T-helper 2 cell (primary cell): ENCODE results near the gene PLCB1.

Source experiments
- DNase-seq, 5 experiments: peaks; one replicate each; pipeline versions ENCODE4 v3.0.0 to v3.0.0-alpha.2; 2012 to 2022

The PLCB1 gene

DNA sequence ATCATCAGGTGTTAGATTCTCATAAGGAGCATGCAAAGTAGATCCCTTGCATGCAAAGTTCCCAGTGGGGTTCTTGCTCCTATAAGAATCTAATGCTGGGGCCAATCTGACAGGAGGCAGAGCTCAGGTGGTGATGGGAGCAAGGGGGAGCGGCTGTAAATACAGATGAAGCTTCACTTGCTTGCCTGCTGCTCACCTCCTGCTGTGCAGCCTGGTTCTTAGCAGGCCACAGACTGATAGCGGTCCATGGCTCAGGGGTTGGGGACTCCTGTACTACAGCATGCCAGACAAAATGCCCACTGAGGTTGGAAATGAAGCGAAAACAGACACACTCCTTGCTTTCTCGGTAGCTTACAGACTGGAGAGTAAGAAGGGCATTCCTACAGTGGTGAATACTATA is 386.8 kb downstream of the PLCB1 start:
- DNase-seq, result no peak

DNA sequence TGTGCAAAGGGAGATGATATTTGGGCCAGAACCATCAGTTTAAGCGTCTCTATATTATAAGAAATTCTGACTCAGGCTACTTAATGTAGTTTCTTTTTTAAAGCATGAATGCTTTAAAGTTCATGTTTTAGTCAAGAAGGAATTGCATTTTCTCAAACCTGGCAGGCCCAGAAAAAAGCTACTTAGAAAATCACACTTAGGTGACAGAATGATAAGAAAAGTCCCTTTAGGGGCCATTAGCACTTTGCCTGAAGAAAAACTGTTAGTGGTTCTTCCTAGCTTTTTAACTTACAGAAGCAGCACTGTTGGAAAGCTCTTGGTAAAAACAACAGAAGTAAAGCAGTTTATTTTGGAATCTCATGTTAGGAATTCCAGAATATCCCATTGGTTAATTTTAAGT is 387.8 kb downstream of the PLCB1 start:
- no peak for DNase-seq

DNA sequence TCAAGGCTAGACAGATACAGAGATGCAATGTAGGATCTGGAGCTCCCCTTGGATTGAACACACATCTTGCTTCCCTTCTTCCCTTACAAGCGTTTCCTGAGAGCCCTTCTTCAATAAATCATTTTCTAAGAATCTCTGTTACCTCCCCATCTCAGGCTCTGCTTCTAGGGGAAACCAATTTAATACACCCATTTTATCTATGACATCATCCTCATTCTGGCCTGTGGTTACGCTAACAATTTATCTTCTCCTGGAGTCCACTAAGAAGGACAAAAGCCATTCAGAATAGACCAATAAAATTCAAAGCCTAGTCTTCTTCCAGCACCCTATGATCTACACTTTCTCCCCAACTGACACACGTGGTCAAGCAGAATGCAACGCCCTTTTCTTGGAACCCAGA is 390.1 kb downstream of the PLCB1 start:
- DNase-seq, result no peak

DNA sequence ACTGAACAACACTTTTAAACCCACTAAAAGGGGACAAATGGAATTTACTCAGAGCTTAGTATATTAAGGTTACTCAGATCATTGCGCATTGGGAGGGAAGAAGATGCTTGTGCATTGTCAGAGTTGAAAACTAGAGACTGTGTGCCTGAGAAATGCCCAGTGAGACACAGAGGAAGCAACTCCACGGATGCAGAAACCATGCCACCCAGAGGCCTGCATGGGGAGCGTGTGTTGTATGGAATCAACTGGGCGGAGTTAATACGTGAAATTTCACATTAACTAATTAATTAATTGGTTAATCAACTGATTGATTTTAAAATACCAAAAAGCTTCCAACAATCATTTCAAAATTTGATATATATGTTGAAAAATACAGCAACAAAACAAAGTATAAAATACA is 391.6 kb downstream of the PLCB1 start:
- no peak for DNase-seq

DNA sequence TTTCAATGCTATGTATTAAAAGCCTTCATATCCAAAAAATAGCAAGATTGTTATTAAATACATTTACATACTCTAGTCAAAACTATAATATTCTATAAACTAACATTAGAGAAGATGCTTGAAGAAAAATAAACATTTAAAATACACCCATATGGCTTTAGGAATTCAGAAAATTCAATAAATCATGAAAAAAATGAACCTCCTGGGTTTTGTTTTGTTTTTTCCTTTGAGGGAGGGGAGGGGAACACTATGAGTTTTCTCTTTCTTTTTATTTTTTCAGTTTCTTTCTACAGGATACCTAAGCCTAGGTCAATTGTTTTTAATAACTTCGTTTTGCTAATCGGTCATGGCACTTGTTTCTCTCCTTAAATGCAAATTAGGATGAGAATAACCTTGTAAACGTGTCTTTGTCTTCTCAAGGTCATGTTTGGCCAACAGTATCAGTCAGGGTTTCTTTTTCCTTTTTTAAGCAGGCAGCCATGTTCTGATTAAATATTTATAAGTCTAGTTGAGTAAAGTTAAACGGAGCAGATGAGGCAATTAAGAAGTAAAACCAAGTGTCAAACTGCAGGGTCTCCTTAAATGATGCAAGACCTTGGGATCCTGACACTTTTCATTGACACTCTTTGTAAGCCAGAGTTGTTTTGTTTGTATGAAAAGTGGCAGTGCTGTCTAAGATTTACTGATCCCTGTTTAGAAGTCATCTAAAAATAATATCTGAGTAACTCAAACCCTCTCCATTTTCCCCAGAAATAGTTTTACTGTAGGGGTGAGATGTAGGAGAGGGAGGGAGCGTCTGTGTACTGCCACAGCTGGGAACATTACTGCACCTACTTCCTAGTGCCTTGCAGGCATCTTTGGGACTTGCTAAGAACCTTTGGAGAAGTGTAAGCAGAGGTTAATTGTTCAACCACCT is 392.3 kb downstream of the PLCB1 start:
- DNase-seq, result no peak

DNA sequence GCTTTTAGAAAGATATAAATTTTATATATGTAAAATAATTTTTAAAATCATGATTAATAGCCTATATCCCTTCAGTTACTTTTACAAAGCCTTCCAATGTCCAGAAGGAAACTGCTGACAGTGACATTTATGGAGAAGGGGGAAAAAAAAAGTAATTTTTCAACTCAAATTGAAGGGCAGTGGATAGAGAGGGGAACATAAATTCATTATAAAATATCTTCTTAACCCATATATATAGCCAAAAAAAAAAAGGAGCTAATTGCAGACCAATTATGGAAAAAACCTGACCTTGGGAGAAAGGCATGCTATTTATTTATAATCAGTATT is 392.9 kb downstream of the PLCB1 start:
- no peak for DNase-seq

DNA sequence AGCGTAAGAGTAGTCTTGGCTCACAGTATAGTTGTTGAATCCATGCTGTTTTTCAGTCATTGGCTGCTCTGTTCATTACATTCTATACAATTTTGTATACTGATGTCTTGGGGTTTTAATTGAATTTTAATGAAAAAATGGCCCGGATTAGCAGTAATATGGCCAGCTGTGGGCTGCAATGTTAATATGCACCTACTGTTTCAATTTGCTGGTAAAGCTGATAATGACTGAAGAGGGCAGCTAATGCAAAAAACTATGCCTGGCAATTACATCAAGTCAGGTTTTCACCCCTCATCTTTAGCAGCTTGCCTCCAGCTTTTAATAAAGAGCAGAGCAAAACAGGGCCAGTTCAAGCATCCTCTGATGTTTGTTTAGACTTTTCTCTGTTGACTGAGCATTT is 394.5 kb downstream of the PLCB1 start:
- no peak for DNase-seq

DNA sequence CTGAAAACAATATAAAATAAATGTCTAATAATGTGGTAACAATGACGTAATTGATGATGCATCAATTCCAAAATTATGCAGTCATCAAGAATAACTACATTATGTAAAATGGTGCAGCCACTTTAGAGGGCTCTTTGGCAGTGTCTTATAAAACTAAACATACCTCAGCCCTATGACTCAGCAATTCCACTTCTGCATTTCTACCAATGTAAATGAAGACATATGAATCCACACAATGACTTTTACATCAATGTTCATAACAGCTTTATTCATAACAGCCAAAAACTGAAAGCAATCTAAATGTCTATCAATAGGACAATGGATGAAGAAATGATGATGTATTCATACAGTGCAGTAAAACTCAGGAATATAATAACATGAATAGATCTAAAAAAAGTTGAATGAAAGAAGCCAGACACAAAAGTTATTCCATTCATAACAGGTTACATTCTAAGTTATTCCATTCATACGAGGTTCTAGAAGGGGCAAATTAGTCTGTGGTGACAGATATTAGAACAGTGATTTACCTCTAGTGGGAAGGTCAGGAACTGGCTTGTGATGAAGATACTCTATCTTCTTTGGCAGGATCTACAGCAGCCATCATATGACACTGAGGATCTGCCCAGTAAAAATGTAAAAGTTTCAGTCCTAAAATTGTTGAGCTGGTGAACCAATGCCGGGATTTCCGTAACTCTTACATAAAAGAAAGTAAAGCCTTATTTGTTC is 396.1 kb downstream of the PLCB1 start:
- DNase-seq, result no peak

DNA sequence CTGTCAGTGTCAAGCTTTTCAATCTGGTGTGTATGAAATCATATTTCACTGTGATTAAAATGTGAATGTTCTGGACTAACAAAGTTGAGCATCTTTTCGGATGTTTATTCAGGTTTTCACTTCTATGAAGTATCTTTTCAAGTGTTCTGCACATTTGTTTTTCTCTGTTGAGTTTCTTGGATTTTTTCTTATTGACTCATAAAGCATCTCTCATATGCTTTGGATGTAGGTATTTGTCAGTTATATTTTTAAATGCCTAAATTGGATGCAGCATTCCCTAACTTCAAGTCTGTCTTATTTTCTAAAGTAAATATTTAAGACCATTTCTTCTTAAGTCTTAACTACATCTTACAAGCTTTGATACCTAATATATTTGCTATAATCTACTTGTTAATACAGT is 398.0 kb downstream of the PLCB1 start:
- no peak for DNase-seq

DNA sequence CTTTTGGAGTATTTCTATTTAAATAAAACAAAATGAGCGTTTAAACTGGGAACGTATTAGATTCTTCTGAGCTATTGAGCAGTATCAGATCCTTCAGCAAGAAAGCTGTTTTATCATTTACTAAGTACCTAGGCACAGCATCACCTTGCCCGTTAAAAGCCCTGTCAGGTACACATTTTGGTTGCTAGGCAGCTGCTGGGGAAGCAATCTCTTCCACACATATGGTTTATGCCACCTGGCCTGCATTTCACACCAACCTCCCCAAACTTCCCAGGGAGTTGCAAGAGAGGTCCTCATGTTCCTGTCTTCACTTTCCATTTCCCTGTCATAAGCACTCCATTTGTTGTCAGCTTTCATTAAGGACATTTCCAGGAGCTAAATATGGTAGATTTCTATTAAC is 400.1 kb downstream of the PLCB1 start:
- no peak for DNase-seq

DNA sequence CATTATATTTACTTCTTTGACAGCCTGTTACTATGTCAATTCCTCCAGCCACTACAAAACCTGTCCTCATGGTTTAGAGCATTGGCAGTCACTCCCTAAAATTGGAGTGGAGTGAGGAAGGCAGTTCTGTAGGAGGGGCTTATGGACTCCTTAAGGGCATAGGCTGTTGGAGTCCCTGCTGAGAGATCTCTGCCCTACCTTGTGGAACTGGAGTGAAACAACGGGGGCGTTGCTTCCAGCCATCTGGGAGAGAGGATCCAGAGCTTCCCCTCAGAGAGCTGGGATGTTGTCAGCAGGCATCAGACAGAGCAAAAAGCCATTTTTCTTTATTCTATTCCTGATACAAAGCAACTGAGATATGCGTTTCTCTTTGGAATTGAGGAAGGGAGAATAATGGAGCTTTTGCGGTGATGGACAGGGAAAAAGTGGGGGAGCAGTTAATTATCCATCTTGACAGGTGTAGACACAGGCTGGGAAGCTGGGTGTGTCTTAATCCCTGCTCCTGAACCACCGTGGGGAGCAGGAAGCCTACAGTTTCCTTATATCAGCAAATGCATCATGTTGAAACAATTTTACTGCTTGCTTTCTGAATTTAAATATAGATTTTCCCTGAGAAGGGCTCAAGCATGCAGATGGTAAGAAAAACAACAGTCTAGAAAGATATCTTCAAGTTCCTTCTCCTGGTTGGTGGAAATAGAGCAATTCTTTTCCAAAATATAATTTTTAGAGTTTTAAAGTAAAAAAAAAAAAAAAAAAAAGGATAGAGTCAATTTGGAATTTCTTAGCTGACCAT is 402.5 kb downstream of the PLCB1 start:
- DNase-seq, result no peak

DNA sequence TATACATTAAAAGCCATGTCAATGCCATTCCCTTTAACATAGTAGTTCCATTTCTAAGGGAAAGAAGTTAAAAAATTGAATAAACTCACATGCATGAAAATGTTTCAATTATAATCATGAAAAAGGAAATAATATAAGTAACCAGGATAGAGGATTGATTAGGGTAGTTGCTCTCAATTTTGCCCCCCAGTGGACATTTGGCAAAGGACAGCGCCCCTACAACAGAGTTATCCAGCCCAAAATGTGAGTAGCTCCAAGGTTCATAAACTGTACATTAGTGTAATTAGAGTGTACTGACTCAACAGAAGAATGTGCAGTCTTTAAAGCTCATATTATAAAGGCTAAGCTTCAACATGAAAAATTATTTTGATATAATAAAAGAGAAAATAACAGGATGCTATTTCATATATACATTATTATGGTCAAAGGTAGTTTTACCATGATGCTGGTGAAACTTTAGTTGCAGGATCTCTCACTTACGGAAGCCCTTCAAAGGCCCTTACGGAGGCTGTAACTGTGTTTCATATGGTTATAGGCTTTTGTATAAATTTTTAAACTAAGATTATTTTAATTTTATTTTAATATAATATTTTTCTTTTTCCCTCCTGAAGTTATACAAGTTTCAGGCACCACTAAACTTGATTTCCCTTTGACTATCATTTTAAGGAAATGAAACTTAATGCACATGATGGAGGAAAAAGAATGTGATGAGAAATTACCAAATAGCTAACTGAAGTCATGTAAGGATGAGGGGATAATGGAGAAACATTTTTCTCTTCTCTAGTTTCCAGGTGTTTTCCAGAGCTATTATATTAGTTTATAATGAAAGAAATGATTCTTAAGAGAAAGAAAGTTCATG is 403.6 kb downstream of the PLCB1 start:
- DNase-seq, result no peak

DNA sequence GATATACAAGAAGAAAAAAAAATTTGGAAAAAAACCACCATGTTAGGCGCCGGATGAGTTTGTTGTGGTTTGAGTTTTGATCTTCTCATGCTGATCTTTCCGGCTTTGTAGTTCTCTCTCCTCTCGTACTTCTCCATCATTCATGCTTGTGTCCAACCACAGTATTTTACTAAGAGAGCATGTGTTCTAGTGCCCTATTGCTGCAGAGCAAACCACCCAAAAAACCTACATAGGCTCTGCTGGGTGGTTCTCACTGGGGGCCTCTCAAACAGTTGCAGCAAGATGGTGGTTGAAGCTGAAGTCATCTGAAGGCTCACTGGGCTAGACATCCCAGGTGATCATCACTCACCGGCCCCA is 404.2 kb downstream of the PLCB1 start:
- no peak for DNase-seq

DNA sequence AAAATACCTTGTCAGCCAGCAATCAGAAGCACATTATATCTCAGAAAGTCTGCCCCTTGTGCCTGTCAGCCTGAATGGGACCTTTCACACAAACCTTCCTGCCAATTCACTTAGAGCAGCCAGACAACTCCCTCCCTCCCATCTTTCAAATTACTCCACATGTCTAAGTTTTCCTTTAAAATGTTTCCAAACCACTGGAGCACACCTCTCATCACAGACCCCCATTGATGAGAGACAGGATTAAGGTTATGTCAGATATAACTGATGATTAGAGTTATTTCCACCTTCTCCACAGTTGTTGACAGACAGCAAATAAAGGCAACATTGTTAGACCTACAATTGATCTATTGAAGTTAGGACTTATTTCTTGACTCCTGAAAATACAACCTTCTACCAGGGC is 408.4 kb downstream of the PLCB1 start:
- no peak for DNase-seq

DNA sequence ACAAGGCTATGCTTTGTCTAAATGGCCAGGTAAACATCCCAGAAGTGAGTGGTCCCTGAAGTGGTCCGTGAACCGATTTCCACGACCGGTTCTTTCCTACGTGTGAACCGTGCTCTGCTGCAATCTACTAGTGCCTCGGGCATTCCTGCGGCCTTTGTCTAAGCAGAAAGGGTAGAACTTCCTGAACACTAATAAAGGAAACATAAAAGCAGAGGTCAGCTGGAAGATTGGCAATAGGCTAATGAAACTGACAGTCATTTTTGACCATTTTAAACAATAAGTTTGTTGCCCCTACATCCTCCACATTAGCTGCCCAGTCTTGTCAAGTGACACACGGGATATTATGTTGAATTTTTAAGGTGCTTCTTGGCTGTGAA is 410.0 kb downstream of the PLCB1 start:
- no peak for DNase-seq

DNA sequence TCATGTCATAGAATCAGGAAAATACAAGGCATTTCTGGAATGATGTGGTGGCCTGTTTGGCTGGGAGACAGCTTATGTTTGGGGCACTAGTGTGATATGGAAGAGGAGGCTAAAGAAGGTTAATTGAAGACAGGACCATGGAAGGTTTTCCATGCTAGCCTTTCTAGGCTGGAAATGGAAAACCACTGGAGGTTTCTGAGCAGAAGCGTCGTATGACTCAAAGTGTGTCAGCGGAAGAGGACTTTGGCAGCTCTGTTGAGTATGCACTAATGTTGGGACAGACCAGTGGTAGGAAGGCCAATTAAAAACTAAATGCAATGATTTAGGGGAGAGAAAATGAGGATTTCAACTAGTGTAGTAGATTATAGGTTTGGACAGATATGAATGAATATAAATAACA is 413.1 kb downstream of the PLCB1 start:
- DNase-seq, result no peak

DNA sequence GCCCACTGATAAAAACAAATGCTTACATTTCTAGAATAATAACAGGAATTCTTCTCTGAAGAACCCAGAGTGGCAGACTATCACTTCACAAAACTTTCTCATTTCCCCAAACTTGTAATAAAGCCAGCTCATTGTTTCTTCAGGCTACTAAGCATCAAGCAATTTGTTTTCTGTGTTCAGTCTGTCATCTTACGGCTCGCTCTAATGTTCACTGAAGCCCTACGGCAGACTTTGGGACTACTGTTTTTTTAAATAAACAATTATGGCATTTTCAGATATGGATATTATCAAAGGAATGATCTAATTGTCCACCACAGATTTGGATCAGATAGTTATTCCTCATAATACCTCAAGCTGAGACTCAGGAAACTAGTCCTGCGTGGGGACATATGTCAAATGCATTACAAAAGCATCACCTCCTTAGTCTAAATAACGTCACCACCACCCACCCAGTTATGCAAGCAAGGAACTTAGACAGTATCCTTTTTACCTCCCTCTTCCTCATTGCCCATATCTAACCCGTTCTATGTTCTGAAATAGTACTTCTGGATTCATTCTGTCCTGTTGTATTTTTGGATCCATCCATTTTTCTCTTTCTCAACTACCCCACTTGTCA is 415.1 kb downstream of the PLCB1 start:
- DNase-seq, result no peak

DNA sequence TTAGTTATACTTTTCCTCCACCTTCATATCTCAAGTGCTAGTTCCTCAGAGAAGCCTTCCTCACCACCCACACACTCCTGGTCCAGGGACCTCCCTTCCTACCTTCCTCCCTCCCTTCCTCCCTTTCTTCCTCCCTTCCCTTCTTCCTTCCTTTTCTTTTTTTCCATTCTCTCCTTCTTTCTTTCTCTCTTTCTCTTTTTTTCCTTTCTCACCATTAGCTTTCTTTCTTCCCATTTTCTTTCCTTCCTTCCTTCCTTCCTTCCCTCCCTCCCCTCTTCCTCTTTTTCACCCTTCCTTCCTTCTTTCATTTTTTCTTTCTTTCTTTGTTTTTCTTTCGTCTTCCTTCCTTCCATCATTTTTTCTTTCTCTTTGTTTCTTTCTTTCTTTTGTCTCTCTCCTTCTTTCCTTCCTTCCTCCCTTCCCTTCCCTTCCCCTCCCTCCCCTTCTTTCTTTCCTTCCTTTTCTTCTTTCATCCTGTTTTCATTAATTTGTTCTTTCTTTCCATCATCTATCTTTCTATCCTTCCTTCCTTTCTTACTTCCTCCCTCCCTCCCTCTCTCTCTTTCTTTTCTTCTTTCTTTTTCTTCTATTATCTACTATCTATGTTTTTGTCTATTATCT is 416.0 kb downstream of the PLCB1 start:
- DNase-seq, result no peak

DNA sequence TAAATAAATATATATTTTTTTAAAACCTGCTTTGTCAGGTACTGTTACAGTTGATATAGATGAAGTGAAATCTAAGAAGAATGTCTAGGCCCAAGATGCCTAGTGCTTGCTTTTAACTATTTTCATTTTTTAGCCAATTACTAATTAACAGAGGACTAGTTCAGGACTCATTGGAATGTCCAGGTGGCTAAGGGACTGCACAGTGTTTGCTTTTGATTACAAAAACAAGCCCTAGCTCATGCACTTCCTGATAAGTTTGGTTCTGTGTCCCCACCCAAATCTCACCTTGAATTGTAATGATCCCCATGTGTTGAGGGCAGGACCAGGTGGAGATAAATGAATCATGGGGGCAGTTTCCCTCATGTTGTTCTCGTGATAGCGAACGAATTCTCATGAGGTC is 417.1 kb downstream of the PLCB1 start:
- DNase-seq, result no peak

DNA sequence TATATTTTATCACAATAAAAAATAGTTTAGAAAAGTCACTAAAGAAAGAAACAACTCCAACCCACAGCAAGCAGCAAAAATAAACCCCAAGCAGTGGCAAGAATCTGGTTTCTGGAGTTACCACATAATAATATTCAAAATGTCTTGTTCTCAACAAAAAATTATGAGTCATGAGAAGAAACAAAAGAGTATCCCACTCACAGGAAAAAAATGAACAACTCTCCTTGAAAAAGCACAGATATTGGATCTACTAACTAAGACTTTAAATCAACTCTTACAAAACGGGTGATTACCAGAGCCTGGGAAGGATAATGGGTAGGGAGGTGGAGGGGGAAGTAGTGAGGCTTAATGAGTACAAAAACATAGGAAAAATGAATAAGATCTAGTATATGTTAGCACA is 425.6 kb downstream of the PLCB1 start:
- no peak for DNase-seq

DNA sequence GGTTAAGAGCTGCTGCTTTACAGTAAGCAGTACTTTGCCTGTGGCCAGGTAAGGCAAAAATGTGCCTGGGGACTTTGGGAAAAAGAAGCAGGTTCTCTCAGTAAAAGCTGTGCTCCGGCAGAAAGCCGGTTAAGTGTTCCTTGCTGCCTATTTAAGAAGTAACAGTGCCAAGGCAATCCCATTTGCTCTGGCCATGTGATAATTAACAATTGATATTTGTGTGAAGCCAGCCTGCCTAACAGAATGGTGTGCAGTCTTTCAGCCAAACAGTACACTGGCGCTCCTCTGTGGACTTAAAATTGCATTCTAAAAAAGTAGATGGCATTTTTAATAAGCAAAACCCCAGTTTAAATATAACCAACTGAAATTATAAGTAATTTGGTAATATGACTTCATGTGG is 430.3 kb downstream of the PLCB1 start:
- DNase-seq, result no peak

DNA sequence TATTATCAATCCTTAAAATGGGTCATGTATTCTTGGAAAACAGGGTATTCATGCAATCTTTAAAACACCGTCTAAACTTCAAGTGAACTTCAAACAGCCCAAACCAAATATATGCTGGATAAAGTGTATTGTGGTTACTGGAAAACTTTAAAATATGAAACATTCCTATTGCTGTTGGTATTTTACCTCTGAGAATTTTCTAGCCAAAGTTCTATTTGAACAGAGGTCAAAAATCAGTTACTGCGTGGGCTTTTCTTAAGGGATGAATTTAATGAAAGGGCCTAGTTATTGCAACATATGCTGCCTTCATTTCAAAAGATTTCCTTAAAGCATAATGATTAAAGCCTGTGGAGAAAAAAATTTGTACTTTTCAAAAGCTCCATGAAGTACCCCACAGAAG is 436.0 kb downstream of the PLCB1 start:
- no peak for DNase-seq
